Heart left ventricle (tissue), 16 donors: Measurements from ENCODE around the gene SLC16A10. TPM values are rescaled to one million over a fixed set of nuclear protein-coding genes. Genes with fewer than 3 reads are reported as not detected.

ENCODE experiments used
- ATAC-seq, 4 donors: fragments of 200-7000 bp; cut with Tn5 transposase; one replicate each; pipeline ENCODE4 v1.9.1; 2020 to 2022; ENCODE audit warnings: moderate library complexity in 4 of 4, mild to moderate bottlenecking in 3 of 4, moderate number of reproducible peaks in 1 of 4
- DNase-seq, 5 donors: peaks; one replicate each; pipeline ENCODE4 v3.0.0-alpha.2; 2020
- H3K27ac ChIP-seq, 12 donors: fragments of 200-600 bp; sonication (generic) in 4 of 12; one replicate each; pipeline versions ENCODE4 v1.5.0 to v1.8.0; 2016 to 2022; ENCODE audit warnings: mild to moderate bottlenecking in 2 of 12
- H3K27me3 ChIP-seq, 9 donors: fragments of 200-600 bp; sonication (generic) in 2 of 9; one replicate each; pipeline versions ENCODE4 v1.5.1 to v1.8.0; 2016 to 2022; ENCODE audit warnings: mild to moderate bottlenecking in 3 of 9
- H3K36me3 ChIP-seq, 9 donors: fragments of 200-600 bp; sonication (generic) in 2 of 9; one replicate each; pipeline versions ENCODE4 v1.5.0 to v1.8.0; 2018 to 2022; ENCODE audit warnings: mild to moderate bottlenecking in 2 of 9
- H3K4me1 ChIP-seq, 12 donors: fragments of 200-600 bp; sonication (generic) in 4 of 12; one replicate each; pipeline versions ENCODE4 v1.5.0 to v1.8.0; 2016 to 2022; ENCODE audit warnings: mild to moderate bottlenecking in 3 of 12
- H3K4me3 ChIP-seq, 12 donors: fragments of 200-600 bp; sonication (generic) in 4 of 12; one replicate each; pipeline versions ENCODE4 v1.5.0 to v1.8.0; 2017 to 2022; ENCODE audit warnings: mild to moderate bottlenecking in 9 of 12, moderate library complexity in 4 of 12
- H3K9me3 ChIP-seq, 12 donors: fragments of 200-600 bp; sonication (generic) in 4 of 12; one replicate each; pipeline versions ENCODE4 v1.5.0 to v1.8.0; 2016 to 2022; ENCODE audit warnings: mild to moderate bottlenecking in 1 of 12
- POLR2A ChIP-seq, 2 donors: fragments of 450-650 bp; IDR thresholded peaks; one replicate each; pipeline ENCODE4 v1.6.1; 2017; ENCODE audit warnings: antibody characterized with exemption in 2 of 2, mild to moderate bottlenecking in 2 of 2, moderate library complexity in 2 of 2
- WGBS, 4 donors: extraction: QIAGEN DNeasy Blood & Tissue Kit in 2 of 4; methylation state at CpG; one replicate each; pipeline versions ENCODE4 v1.1.5 to v1.1.7; 2013 to 2018; 5-methylcytosine and 5-hydroxymethylcytosine counted together
- intact Hi-C, 10 donors: fragments of 100-400 bp; cut with DNase I; formaldehyde crosslinking; loops; one replicate each; pipeline versions ENCODE4 v1.11.1 to v1.14.2; 2022
- polyA plus RNA-seq, 2 donors: library from polyadenylated mRNA; stranded (reverse); fragments of 200-250 nt; gene quantifications; one replicate each; pipeline ENCODE4 v1.2.3, GENCODE V29; 2013
- total RNA-seq, 9 donors: library from RNA; depleted of rRNA in 2 of 9; stranded (reverse); fragments of >200 nt in 2 of 9; fragmentation: NEBNext Ultra II Directional in 3 of 9; extraction: Animal tissue kit (Norgen Biotek cat#: 25700) in 3 of 9; gene quantifications; one replicate each; pipeline versions ENCODE4 v1.1.0 to v1.2.4, GENCODE V29; 2016 to 2023
- TF ChIP-seq, protein P1 (sequence below), 12 donors: fragments of 200-600 bp; sonication (generic) in 4 of 12; IDR thresholded peaks; one replicate each; pipeline versions ENCODE4 v1.5.0 to v1.8.0; 2018 to 2022; ENCODE audit warnings: antibody characterized with exemption in 12 of 12, mild to moderate bottlenecking in 5 of 12
- donor health status: ischemic (EF 13 %, LVEDD 7.1; RV severe dilation, severe dysfunction).
- donor health status: healthy with polysubstance abuse.
- donor health status: DM: no; HTN: yes; CAD: no.
- donor health status: DM: no; HTN: no; CAD: no.
- donor health status: ischemic (EF 25% LVEDD 6.9; RV normal size, moderate dysfunction).
- donor health status: ischemic (EF 25% LVEDD 5.7; RV mildly dilated, moderate dysfunction).
- donor health status: healthy.
- donor health status: DM: yes; HTN: yes; CAD: no.
- donor health status: ischemic (EF 35%, LVEDD 5.7; RV mildly dilated, moderate dysfunction).
- donor health status: nonischemic (EF 11% LVEDD 7.7; RV severe dilation, severe dysfunction).
- donor health status: DM: yes; HTN: yes; CAD: no.
- donor health status: PGD.
- donor health status: ischemic (EF 29% LVEDD 5.4; RV normal size, mild dysfunction).
- donor health status: nonischemic (EF 23%, LVEDD 6.1; RV moderate dilation, normal function).

Gene SLC16A10
- total and polyA plus RNA-seq, 11 donors = 1.9 to 16.7 (median 6.6) TPM

DNA sequence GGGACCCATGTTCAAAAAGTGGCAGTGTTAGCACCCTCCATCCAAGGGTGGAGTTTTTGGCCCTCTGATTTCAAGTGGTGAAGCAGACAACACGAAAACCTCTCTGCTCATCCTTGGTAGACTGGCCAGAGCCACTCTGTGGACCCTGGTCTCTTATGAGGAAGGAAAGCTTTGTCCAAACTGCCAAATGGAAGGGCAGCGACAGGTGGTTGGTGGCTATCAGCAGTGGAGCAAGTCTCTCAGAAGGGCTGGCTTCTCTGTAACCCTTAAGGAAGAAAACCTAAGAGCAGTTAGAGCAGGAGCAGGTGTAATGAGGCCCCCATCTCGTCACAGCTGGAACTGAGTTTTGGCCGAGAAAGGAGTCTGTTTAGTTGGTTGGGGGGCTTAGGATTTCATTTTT lies 155.8 kb downstream of the SLC16A10 start:
- 77 to 89% (median 81%) methylated on average over 4 of the region's 4 CpGs for WGBS, 4 donors
- H3K27ac ChIP-seq = no peak overlapping the region
- DNase-seq = no peak

DNA sequence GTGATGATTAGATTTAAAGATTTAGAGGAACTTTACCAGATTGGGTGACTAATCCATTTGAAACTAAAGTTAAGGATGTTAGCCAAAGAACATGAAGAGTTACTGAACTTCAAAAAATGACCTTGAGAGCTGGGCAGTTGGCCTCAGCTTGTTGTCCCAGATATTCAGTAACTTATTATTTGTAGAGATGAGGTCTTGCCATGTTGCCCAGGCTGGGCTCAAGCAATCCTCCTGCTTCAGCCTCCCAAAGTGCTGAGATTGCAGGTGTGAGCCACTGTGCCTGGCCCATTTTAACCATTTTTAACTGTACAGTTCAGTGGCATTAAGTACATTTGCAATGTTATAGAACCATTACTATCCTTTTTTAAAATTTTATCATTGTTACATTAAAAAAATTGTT lies 161.5 kb downstream of the SLC16A10 start:
- ATAC-seq = no peak
- DNase-seq = no peak
- Histone ChIP-seq H3K9me3 (no peaks in the 10 kb centered on the region), H3K4me1 (peaks cover 0 to 5% (median 0%) of the 10 kb centered on the region in 12 donors), H3K36me3 (no peaks in the 10 kb centered on the region), H3K27me3 (no peaks in the 10 kb centered on the region), H3K4me3 (no peak overlapping the region), H3K27ac (no peak overlapping the region)
- no peak for TF ChIP-seq POLR2A (IDR thresholded peaks at IDR 0.05)
- TF ChIP-seq, protein P1, sequence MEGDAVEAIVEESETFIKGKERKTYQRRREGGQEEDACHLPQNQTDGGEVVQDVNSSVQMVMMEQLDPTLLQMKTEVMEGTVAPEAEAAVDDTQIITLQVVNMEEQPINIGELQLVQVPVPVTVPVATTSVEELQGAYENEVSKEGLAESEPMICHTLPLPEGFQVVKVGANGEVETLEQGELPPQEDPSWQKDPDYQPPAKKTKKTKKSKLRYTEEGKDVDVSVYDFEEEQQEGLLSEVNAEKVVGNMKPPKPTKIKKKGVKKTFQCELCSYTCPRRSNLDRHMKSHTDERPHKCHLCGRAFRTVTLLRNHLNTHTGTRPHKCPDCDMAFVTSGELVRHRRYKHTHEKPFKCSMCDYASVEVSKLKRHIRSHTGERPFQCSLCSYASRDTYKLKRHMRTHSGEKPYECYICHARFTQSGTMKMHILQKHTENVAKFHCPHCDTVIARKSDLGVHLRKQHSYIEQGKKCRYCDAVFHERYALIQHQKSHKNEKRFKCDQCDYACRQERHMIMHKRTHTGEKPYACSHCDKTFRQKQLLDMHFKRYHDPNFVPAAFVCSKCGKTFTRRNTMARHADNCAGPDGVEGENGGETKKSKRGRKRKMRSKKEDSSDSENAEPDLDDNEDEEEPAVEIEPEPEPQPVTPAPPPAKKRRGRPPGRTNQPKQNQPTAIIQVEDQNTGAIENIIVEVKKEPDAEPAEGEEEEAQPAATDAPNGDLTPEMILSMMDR (IDR thresholded peaks at IDR 0.05) = no peak
- intact Hi-C loops = no loop called here

More for the DNA sequence above, 155.8 kb downstream of the SLC16A10 start:
- no peak for ATAC-seq
- no peak overlapping the region for H3K4me3 ChIP-seq
- peaks cover 0 to 5% (median 0%) of the 10 kb centered on the region in 12 donors for H3K4me1 ChIP-seq
- no peaks in the 10 kb centered on the region for H3K9me3 ChIP-seq
- H3K27me3 ChIP-seq = no peaks in the 10 kb centered on the region
- intact Hi-C loops = no loop called here
- TF ChIP-seq, protein P1 (IDR thresholded peaks at IDR 0.05) = no peak
- H3K36me3 ChIP-seq = no peaks in the 10 kb centered on the region

DNA sequence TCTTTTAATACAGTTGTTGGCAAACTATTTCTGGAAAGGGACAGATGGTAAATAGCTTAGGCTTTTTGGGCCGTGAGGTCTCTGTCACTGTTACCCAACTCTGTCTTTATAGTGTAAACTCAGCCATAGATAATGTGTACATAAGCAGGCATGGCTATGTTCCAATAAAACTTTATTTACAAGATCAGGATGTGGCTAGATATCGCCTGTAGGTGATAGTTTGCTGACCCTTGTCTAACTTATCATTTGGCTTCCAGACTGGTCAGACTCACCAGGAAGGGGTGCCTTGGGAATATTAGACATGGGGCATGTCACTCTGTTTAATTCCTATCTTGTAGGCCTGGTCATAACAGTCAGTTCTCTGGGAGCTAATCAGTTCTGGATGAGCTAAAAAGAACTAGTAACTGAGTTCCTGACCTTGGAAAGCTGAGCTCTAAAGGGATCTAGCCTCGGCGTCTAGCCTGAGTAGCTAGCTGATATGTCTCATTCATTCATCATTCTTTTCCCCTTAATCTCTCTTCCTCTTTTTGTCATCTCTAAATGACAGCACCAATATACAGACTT lies 163.6 kb downstream of the SLC16A10 start:
- H3K27ac ChIP-seq = no peak overlapping the region
- H3K27me3 ChIP-seq = peaks cover 0 to 10% (median 0%) of the 10 kb centered on the region in 9 donors
- no peak overlapping the region for H3K4me3 ChIP-seq
- DNase-seq (no peak), ATAC-seq (peak in 2 of 4 donors; percentile 18)
- intact Hi-C loops = loop anchor here in 3 of 10 donors (10.0 kb wide), 2 partner anchors 394 to 794 kb away; no protein-coding TSS in a partner anchor
- H3K4me1 ChIP-seq = peaks cover 0 to 5% (median 0%) of the 10 kb centered on the region in 12 donors
- TF ChIP-seq POLR2A (IDR thresholded peaks at IDR 0.05) = no peak
- TF ChIP-seq, protein P1 (IDR thresholded peaks at IDR 0.05) = no peak
- H3K36me3 ChIP-seq = no peaks in the 10 kb centered on the region
- H3K9me3 ChIP-seq = no peaks in the 10 kb centered on the region
- 38 to 51% (median 43%) methylated on average over 4 of the region's 4 CpGs for WGBS, 4 donors

DNA sequence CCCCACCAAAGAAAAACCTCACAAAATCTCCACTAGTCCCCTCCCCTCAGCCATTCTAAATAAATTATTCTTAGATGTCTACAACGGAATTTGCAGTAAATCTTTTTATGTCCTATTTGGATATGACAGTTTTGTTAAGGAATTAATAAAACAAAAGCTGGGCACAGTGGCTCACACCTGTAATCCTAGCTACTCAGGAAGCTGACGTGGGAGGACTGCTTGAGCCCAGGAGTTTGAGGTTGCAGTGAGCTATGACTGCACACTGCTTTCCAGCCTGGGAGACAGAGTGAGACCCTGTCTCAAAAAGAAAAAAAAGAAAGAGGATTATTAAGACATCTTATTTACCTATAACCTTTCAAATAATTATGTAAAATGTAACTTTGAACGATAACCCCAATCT lies 165.4 kb downstream of the SLC16A10 start:
- TF ChIP-seq, protein P1 (IDR thresholded peaks at IDR 0.05) = no peak
- no peak for TF ChIP-seq POLR2A (IDR thresholded peaks at IDR 0.05)
- no peaks in the 10 kb centered on the region for H3K36me3 ChIP-seq
- WGBS, 4 donors = 84 to 91% (median 87%) methylated on average over 3 of the region's 3 CpGs
- intact Hi-C loops = loop anchor here in 3 of 10 donors (10.0 kb wide), 2 partner anchors 392 to 792 kb away; no protein-coding TSS in a partner anchor
- H3K4me1 ChIP-seq = peaks cover 0 to 5% (median 0%) of the 10 kb centered on the region in 12 donors
- H3K27ac ChIP-seq = no peak overlapping the region
- no peaks in the 10 kb centered on the region for H3K9me3 ChIP-seq
- no peak overlapping the region for H3K4me3 ChIP-seq
- ATAC-seq = no peak
- H3K27me3 ChIP-seq = peaks cover 0 to 10% (median 0%) of the 10 kb centered on the region in 9 donors
- no peak for DNase-seq
